ENCODE results near the gene CMTM7. TPM values are rescaled to one million over a fixed set of nuclear protein-coding genes. Genes with fewer than 3 reads are reported as not detected.
"Not testable (repeated sequence)": the region's sequence is repeated elsewhere in the genome, so short reads cannot be mapped to it uniquely, and the experiment has no call there.

The CMTM7 gene
- total and polyA plus RNA-seq, 4 donors = 2.0 to 17.3 (median 8.4) TPM

GRCh38 chr3:32375596-32375930 is 16.1 kb upstream of the CMTM7 start:
- Histone ChIP-seq H3K4me1 (ENCODE audit: control insufficient read depth in 1 of 2, insufficient read depth in 2 of 2, low read length in 2 of 2) (no peaks in the 10 kb centered on the region), H3K4me3 (ENCODE audit: low read length in 2 of 2) (no peak overlapping the region), H3K27me3 (ENCODE audit: control insufficient read depth in 1 of 2, insufficient read depth in 2 of 2, low read length in 1 of 2) (no peaks in the 10 kb centered on the region), H3K9me3 (ENCODE audit: control insufficient read depth, low read length) (no peaks in the 10 kb centered on the region), H3K36me3 (ENCODE audit: control insufficient read depth in 1 of 2, insufficient read depth in 2 of 2, low read length in 1 of 2) (no peaks in the 10 kb centered on the region), H3K27ac (ENCODE audit: low read depth in 1 of 2, low read length in 2 of 2) (no peak overlapping the region)
- ATAC-seq (ENCODE audit: low FRiP score) (no peak), DNase-seq (no peak)
- WGBS, 2 donors = 93 to 96% methylated on average over 5 of the region's 5 CpGs
- intact Hi-C loops (cut with DNase I) = loop anchor here (5.0 kb wide), 2 partner anchors 92 to 97 kb away; no protein-coding TSS in a partner anchor

DNA sequence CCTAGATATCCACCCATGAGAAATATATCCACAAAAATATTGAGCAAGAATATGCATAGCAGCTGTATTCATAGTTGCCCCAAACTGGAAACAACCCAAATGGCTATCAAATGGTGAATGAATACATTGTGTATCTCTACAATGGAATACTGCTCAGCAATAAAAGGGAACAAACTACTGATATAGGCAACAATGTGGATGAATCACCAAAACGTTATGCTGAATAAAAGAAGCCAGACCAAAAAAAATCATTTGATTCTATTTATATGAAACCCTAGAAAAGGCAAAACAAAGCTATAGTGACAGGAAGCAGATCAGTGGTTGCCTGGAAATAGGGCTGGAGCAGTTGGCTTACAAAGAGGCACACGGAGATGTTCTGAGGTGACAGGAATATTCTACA is 15.5 kb upstream of the CMTM7 start:
- no peak overlapping the region for H3K4me3 ChIP-seq (ENCODE audit: low read length in 2 of 2)
- ATAC-seq (ENCODE audit: low FRiP score) (no peak), DNase-seq (no peak)
- no peaks in the 10 kb centered on the region for H3K9me3 ChIP-seq (ENCODE audit: control insufficient read depth, low read length)
- H3K27me3 ChIP-seq (ENCODE audit: control insufficient read depth in 1 of 2, insufficient read depth in 2 of 2, low read length in 1 of 2) = no peaks in the 10 kb centered on the region
- H3K4me1 ChIP-seq (ENCODE audit: control insufficient read depth in 1 of 2, insufficient read depth in 2 of 2, low read length in 2 of 2) = no peaks in the 10 kb centered on the region
- no peak overlapping the region for H3K27ac ChIP-seq (ENCODE audit: low read depth in 1 of 2, low read length in 2 of 2)
- intact Hi-C loops (cut with DNase I) = loop anchor here (5.0 kb wide), 2 partner anchors 91 to 96 kb away; no protein-coding TSS in a partner anchor
- H3K36me3 ChIP-seq (ENCODE audit: control insufficient read depth in 1 of 2, insufficient read depth in 2 of 2, low read length in 1 of 2) = no peaks in the 10 kb centered on the region
- 36 to 37% methylated on average over 2 of the region's 2 CpGs for whole genome bisulfite sequencing, 2 donors

- peaks cover 2% of the 10 kb centered on the region for H3K9me3 ChIP-seq (ENCODE audit: control insufficient read depth, low read length)
- H3K27ac ChIP-seq (ENCODE audit: low read depth in 1 of 2, low read length in 2 of 2) = no peak overlapping the region
- no peaks in the 10 kb centered on the region for H3K4me1 ChIP-seq (ENCODE audit: control insufficient read depth in 1 of 2, insufficient read depth in 2 of 2, low read length in 2 of 2)
- DNase-seq (no peak), ATAC-seq (ENCODE audit: low FRiP score) (no peak)
- H3K4me3 ChIP-seq (ENCODE audit: low read length in 2 of 2) = no peak overlapping the region
- WGBS, 2 donors = 86 to 89% methylated on average over 10 of the region's 10 CpGs
- H3K36me3 ChIP-seq (ENCODE audit: control insufficient read depth in 1 of 2, insufficient read depth in 2 of 2, low read length in 1 of 2) = no peaks in the 10 kb centered on the region
- H3K27me3 ChIP-seq (ENCODE audit: control insufficient read depth in 1 of 2, insufficient read depth in 2 of 2, low read length in 1 of 2) = no peaks in the 10 kb centered on the region
- intact Hi-C loops (cut with DNase I) = loop anchor here (5.0 kb wide), 2 partner anchors 87 to 92 kb away; no protein-coding TSS in a partner anchor
These were observed 11.7 kb upstream of the CMTM7 start for GRCh38 chr3:32379831-32380500.

DNA sequence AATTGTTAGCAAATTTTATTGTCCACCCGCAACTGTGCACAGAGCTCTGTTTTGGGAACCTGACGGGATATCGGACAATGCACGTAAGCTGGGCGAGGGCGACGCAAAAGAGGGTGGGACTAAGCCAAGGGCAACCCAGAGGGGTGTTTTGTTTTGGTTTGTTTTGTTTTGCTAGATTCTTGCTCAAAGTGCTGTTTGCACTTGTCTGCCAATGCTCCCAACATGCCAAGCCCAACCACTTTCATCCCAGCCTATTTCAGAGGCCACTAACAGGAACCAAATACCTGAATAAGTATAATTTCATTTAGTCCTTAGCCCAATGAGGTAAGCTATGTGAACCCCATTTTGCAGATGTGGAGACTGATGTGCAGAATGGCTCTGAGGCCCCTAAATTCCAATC is 9.7 kb upstream of the CMTM7 start:
- ATAC-seq (ENCODE audit: low FRiP score) (no peak), DNase-seq (no peak)
- Histone ChIP-seq H3K27ac (ENCODE audit: low read depth in 1 of 2, low read length in 2 of 2) (no peak overlapping the region), H3K4me3 (ENCODE audit: low read length in 2 of 2) (no peak overlapping the region), H3K27me3 (ENCODE audit: control insufficient read depth in 1 of 2, insufficient read depth in 2 of 2, low read length in 1 of 2) (no peaks in the 10 kb centered on the region), H3K9me3 (ENCODE audit: control insufficient read depth, low read length) (peaks cover 2% of the 10 kb centered on the region), H3K4me1 (ENCODE audit: control insufficient read depth in 1 of 2, insufficient read depth in 2 of 2, low read length in 2 of 2) (no peaks in the 10 kb centered on the region), H3K36me3 (ENCODE audit: control insufficient read depth in 1 of 2, insufficient read depth in 2 of 2, low read length in 1 of 2) (no peaks in the 10 kb centered on the region)
- intact Hi-C loops (cut with DNase I) = no loop called here
- 43 to 56% methylated on average over 7 of the region's 7 CpGs for WGBS, 2 donors

DNA sequence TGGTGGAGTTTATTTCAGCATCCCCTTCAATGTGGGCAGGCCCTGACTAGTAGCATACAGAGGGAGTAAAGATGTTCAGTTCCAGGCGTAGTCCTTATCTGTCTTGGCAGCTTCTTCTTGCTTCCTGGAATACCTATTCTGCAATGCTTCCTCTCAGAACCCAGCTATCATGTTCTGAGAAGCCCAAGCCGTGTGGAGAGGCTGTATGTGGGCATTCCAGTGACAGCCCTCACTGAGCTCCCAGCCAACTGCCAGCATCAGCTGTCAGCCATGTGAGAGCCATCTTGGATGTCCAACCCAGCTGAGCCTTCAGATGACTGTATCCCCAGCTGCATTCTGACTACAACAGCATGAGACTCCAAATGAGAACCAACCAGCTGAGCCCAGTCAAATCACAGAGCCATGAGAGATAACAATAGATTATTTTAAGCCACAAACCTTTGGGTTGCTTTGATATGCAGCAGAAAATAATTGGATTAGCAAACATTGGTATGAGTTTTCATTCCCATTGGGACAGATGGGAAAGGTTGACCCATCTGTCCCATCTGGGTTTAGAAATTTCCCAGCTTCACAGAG is 8.4 kb upstream of the CMTM7 start:
- DNase-seq (no peak), ATAC-seq (ENCODE audit: low FRiP score) (no peak)
- WGBS, 2 donors = 91 to 96% methylated on average over 2 of the region's 2 CpGs
- Histone ChIP-seq H3K9me3 (ENCODE audit: control insufficient read depth, low read length) (peaks cover 2% of the 10 kb centered on the region), H3K4me3 (ENCODE audit: low read length in 2 of 2) (no peak overlapping the region), H3K27me3 (ENCODE audit: control insufficient read depth in 1 of 2, insufficient read depth in 2 of 2, low read length in 1 of 2) (no peaks in the 10 kb centered on the region), H3K27ac (ENCODE audit: low read depth in 1 of 2, low read length in 2 of 2) (no peak overlapping the region), H3K4me1 (ENCODE audit: control insufficient read depth in 1 of 2, insufficient read depth in 2 of 2, low read length in 2 of 2) (no peaks in the 10 kb centered on the region), H3K36me3 (ENCODE audit: control insufficient read depth in 1 of 2, insufficient read depth in 2 of 2, low read length in 1 of 2) (no peaks in the 10 kb centered on the region)
- intact Hi-C loops (cut with DNase I) = no loop called here

DNA sequence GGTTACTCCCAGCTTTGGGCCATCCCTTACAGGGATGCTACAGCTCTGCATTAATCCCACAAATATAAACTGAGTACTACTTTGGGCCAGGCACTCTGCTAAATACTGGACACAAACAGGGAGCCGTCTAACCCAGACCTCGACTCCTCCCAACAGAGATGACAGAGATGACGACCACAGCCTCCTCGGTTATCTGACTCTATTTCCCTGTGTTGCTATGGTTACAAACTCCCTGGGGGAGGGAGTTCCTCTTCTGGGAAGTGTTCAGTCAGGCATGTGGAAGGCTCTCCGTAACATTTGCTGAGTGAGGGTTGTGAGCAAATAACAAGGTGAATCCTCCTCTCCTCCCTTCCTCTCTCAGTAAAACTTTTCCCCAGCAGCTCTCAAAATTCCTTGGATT is 6.7 kb upstream of the CMTM7 start:
- H3K9me3 ChIP-seq (ENCODE audit: control insufficient read depth, low read length) = peaks cover 2% of the 10 kb centered on the region
- WGBS, 2 donors = 53 to 58% methylated on average over 5 of the region's 5 CpGs
- intact Hi-C loops (cut with DNase I) = no loop called here

DNA sequence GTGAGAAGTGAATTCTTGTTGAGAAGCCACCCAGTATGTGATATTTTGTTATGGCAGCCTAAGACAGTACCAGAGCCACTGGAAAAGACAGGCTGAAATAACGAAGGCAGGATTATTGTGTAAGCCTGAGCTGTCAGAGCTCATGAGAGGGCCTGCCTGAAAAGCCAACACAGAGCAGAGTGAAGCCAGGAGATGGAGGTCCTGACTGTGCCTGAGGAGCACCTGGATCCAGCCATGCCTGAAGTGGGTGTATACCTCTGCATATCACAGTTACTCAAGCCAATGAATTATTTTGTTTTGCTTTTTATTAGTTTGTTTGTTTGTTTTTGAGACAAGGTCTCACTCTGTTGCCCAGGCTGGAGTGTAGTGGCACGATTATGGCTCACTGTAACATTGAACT is 4.1 kb upstream of the CMTM7 start:
- DNase-seq = no peak
- no peak for ATAC-seq (ENCODE audit: low FRiP score)
- Histone ChIP-seq H3K9me3 (ENCODE audit: control insufficient read depth, low read length) (peaks cover 2% of the 10 kb centered on the region), H3K4me3 (ENCODE audit: low read length in 2 of 2) (no peak overlapping the region), H3K36me3 (ENCODE audit: control insufficient read depth in 1 of 2, insufficient read depth in 2 of 2, low read length in 1 of 2) (no peaks in the 10 kb centered on the region), H3K27ac (ENCODE audit: low read depth in 1 of 2, low read length in 2 of 2) (no peak overlapping the region), H3K4me1 (ENCODE audit: control insufficient read depth in 1 of 2, insufficient read depth in 2 of 2, low read length in 2 of 2) (no peaks in the 10 kb centered on the region), H3K27me3 (ENCODE audit: control insufficient read depth in 1 of 2, insufficient read depth in 2 of 2, low read length in 1 of 2) (no peaks in the 10 kb centered on the region)
- intact Hi-C loops (cut with DNase I) = no loop called here
- WGBS, 2 donors = 97 to 100% methylated on average over 2 of the region's 2 CpGs

More for the DNA sequence above, 6.7 kb upstream of the CMTM7 start:
- no peaks in the 10 kb centered on the region for H3K27me3 ChIP-seq (ENCODE audit: control insufficient read depth in 1 of 2, insufficient read depth in 2 of 2, low read length in 1 of 2)
- H3K36me3 ChIP-seq (ENCODE audit: control insufficient read depth in 1 of 2, insufficient read depth in 2 of 2, low read length in 1 of 2) = no peaks in the 10 kb centered on the region
- H3K27ac ChIP-seq (ENCODE audit: low read depth in 1 of 2, low read length in 2 of 2) = no peak overlapping the region
- no peak for ATAC-seq (ENCODE audit: low FRiP score)
- DNase-seq = no peak
- H3K4me1 ChIP-seq (ENCODE audit: control insufficient read depth in 1 of 2, insufficient read depth in 2 of 2, low read length in 2 of 2) = no peaks in the 10 kb centered on the region
- no peak overlapping the region for H3K4me3 ChIP-seq (ENCODE audit: low read length in 2 of 2)

DNA sequence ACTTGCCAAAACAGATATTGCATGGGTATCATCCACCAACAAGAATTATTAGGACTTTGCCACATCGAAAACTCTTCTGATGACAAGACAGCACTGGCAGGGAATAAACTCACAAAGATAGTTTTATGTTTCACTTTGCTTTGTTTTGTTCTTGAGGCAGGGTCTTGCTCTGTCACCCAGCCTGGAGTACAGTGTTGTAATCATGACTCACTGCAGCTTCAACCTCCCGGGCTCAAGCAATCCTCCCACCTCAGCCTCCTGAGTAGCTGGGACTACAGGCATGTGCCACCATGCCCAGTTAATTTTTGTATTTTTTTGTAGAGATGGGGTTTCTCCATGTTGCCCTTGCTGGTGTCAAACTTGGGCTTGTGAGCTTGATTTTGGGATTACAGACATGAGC is 2.1 kb upstream of the CMTM7 start:
- H3K4me3 ChIP-seq (ENCODE audit: low read length in 2 of 2); H3K9me3 ChIP-seq (ENCODE audit: control insufficient read depth, low read length); H3K36me3 ChIP-seq (ENCODE audit: control insufficient read depth in 1 of 2, insufficient read depth in 2 of 2, low read length in 1 of 2); H3K27me3 ChIP-seq (ENCODE audit: control insufficient read depth in 1 of 2, insufficient read depth in 2 of 2, low read length in 1 of 2); H3K4me1 ChIP-seq (ENCODE audit: control insufficient read depth in 1 of 2, insufficient read depth in 2 of 2, low read length in 2 of 2); ATAC-seq (ENCODE audit: low FRiP score); intact Hi-C loops (cut with DNase I); DNase-seq; H3K27ac ChIP-seq (ENCODE audit: low read depth in 1 of 2, low read length in 2 of 2): not testable (repeated sequence)
- 95 to 97% methylated on average over 2 of the region's 2 CpGs for WGBS, 2 donors

Data from aorta (tissue), 5 donors.